ENCODE data around the gene KCNJ6.

GRCh38 chr21:37865156-37865555 is 51.1 kb downstream of the KCNJ6 start:
- TF ChIP-seq POLR2AphosphoS5 (IDR thresholded peaks at IDR 0.05), result no peak
- TF ChIP-seq CTCF (IDR thresholded peaks at IDR 0.05), result no peak
- TF ChIP-seq EP300 (IDR thresholded peaks at IDR 0.05), result no peak
